Stomach (tissue), 9 donors: ENCODE measurements around the gene TPP2. TPM values are rescaled to one million over a fixed set of nuclear protein-coding genes. Genes with fewer than 3 reads are reported as not detected.

Source experiments
- DNase-seq, 2 donors: peaks; one replicate each; pipeline versions ENCODE4 v3.0.0 to v3.0.0-alpha.2; 2013 to 2019
- H3K27ac ChIP-seq, 5 donors: fragments of 200-600 bp in 4 of 5; sonication (generic) in 4 of 5; one replicate each; pipeline ENCODE4 v1.5.1; 2013 to 2019; ENCODE audit warnings: mild to moderate bottlenecking in 1 of 5, moderate library complexity in 1 of 5
- H3K27me3 ChIP-seq, 3 donors: fragments of 200-600 bp; sonication (generic); one replicate each; pipeline ENCODE4 v1.5.1; 2017 to 2019; ENCODE audit warnings: mixed run types in 1 of 3
- H3K36me3 ChIP-seq, 4 donors: fragments of 200-600 bp; sonication (generic); 1 replicate in 3 of 4; 2 replicates in 1 of 4; pipeline ENCODE4 v1.5.1; 2016 to 2019
- H3K4me1 ChIP-seq, 4 donors: fragments of 200-600 bp; sonication (generic); one replicate each; pipeline ENCODE4 v1.5.1; 2016 to 2019
- H3K4me3 ChIP-seq, 4 donors: fragments of 200-600 bp; sonication (generic) in 3 of 4; one replicate each; pipeline ENCODE4 v1.5.1; 2016 to 2019; ENCODE audit warnings: mild to moderate bottlenecking in 1 of 4
- H3K9me3 ChIP-seq, 4 donors: fragments of 200-600 bp; sonication (generic); one replicate each; pipeline ENCODE4 v1.5.1; 2016 to 2019
- CTCF ChIP-seq, 7 experiments: fragments of 450-650 bp in 4 of 7; fragments of 200-600 bp in 3 of 7; sonication (generic) in 3 of 7; IDR thresholded peaks; one replicate each; pipeline ENCODE4 v1.5.1; 2016 to 2019; ENCODE audit warnings: antibody characterized with exemption in 7 of 7, control low read depth in 2 of 7, mild to moderate bottlenecking in 1 of 7
- EP300 ChIP-seq: sonication (generic); formaldehyde crosslinking; IDR thresholded peaks from one replicate; pipeline ENCODE4 v1.6.1; 2017; ENCODE audit warnings: antibody characterized with exemption
- POLR2A ChIP-seq, 4 donors: fragments of 450-650 bp; IDR thresholded peaks; one replicate each; pipeline ENCODE4 v1.6.1; 2016; ENCODE audit warnings: antibody characterized with exemption in 4 of 4, control low read depth in 2 of 4, mild to moderate bottlenecking in 1 of 4, moderate library complexity in 1 of 4
- POLR2AphosphoS5 ChIP-seq, 3 donors: sonication (generic); formaldehyde crosslinking; IDR thresholded peaks; one replicate each; pipeline ENCODE4 v1.6.1; 2016; ENCODE audit warnings: antibody characterized with exemption in 3 of 3
- WGBS, 5 donors: extraction: QIAGEN DNeasy Blood & Tissue Kit in 3 of 5; methylation state at CpG; one replicate each; pipeline versions ENCODE4 v1.1.5 to v1.1.7; 2013 to 2018; 5-methylcytosine and 5-hydroxymethylcytosine counted together
- intact Hi-C: fragments of 100-400 bp; cut with DNase I; formaldehyde crosslinking; loops from one replicate; pipeline ENCODE4 v1.15.1; 2023; ENCODE audit warnings: low total_unique reads
- polyA plus RNA-seq, 3 donors: library from polyadenylated mRNA; stranded (reverse); fragments of 200-250 nt; gene quantifications; one replicate each; pipeline ENCODE4 v1.2.3, GENCODE V29; 2013
- total RNA-seq, 5 donors: library from RNA; depleted of rRNA; stranded (reverse); fragments of >200 nt; gene quantifications; one replicate each; pipeline versions ENCODE4 v1.1.0 to v1.2.3, GENCODE V29; 2014 to 2016
- donor health status: healthy with polysubstance abuse.
- donor health status: Bipolar disorder and iron deficiency.
- donor health status: healthy.

Gene TPP2
- total and polyA plus RNA-seq, 8 donors = 10.1 to 103 (median 26.1) TPM

- intact Hi-C loops = no loop called here
- Histone ChIP-seq H3K4me1 (no peaks in the 10 kb centered on the region), H3K36me3 (no peaks in the 10 kb centered on the region), H3K27me3 (peaks cover 0 to 3% (median 0%) of the 10 kb centered on the region in 3 donors), H3K9me3 (peaks cover 0 to 11% (median 9%) of the 10 kb centered on the region in 4 donors), H3K4me3 (no peak overlapping the region), H3K27ac (no peak overlapping the region)
- no peak for DNase-seq
- 73 to 84% (median 84%) methylated on average over 14 of the region's 14 CpGs for WGBS, 5 donors
- TF ChIP-seq POLR2A (IDR thresholded peaks at IDR 0.05) (no peak), CTCF (IDR thresholded peaks at IDR 0.05) (no peak), EP300 (no peak), POLR2AphosphoS5 (IDR thresholded peaks at IDR 0.05) (no peak)
Measured at GRCh38 chr13:102700088-102701031, 103.6 kb downstream of the TPP2 start.

GRCh38 chr13:102701331-102701730 is 104.5 kb downstream of the TPP2 start:
- DNase-seq = no peak

GRCh38 chr13:102702965-102703725 is 106.4 kb downstream of the TPP2 start:
- Histone ChIP-seq H3K9me3 (peaks cover 0 to 11% (median 8%) of the 10 kb centered on the region in 4 donors), H3K4me1 (no peaks in the 10 kb centered on the region), H3K36me3 (no peaks in the 10 kb centered on the region), H3K4me3 (no peak overlapping the region), H3K27me3 (no peaks in the 10 kb centered on the region), H3K27ac (no peak overlapping the region)
- intact Hi-C loops = no loop called here
- WGBS, 5 donors = 54 to 66% (median 64%) methylated on average over 8 of the region's 8 CpGs
- no peak for DNase-seq
- TF ChIP-seq POLR2AphosphoS5 (IDR thresholded peaks at IDR 0.05) (no peak), EP300 (no peak), CTCF (IDR thresholded peaks at IDR 0.05) (no peak)

More at GRCh38 chr13:102701331-102701730, 104.5 kb downstream of the TPP2 start:
- WGBS, 5 donors = 82 to 86% (median 84%) methylated on average over 5 of the region's 5 CpGs
- no peaks in the 10 kb centered on the region for H3K36me3 ChIP-seq
- H3K27ac ChIP-seq = no peak overlapping the region
- intact Hi-C loops = no loop called here
- no peaks in the 10 kb centered on the region for H3K4me1 ChIP-seq
- H3K27me3 ChIP-seq = no peaks in the 10 kb centered on the region
- H3K9me3 ChIP-seq = peaks cover 0 to 11% (median 9%) of the 10 kb centered on the region in 4 donors
- no peak overlapping the region for H3K4me3 ChIP-seq
- TF ChIP-seq CTCF (IDR thresholded peaks at IDR 0.05) (no peak), POLR2A (IDR thresholded peaks at IDR 0.05) (no peak), EP300 (no peak), POLR2AphosphoS5 (IDR thresholded peaks at IDR 0.05) (no peak)

- no peak overlapping the region for H3K4me3 ChIP-seq
- intact Hi-C loops = no loop called here
- no peak for DNase-seq
- no peaks in the 10 kb centered on the region for H3K4me1 ChIP-seq
- H3K36me3 ChIP-seq = no peaks in the 10 kb centered on the region
- H3K9me3 ChIP-seq = peaks cover 0 to 7% (median 5%) of the 10 kb centered on the region in 4 donors
- no peak for TF ChIP-seq POLR2A (IDR thresholded peaks at IDR 0.05)
- no peak for TF ChIP-seq POLR2AphosphoS5 (IDR thresholded peaks at IDR 0.05)
- no peak for TF ChIP-seq EP300
- TF ChIP-seq CTCF (IDR thresholded peaks at IDR 0.05) = no peak
- H3K27ac ChIP-seq = no peak overlapping the region
- no peaks in the 10 kb centered on the region for H3K27me3 ChIP-seq
Measured at GRCh38 chr13:102703726-102704035, 106.9 kb downstream of the TPP2 start.
